GM19023 (cell line): ENCODE measurements around the gene ACOX3.
"Not testable (repeated sequence)": the region's sequence is repeated elsewhere in the genome, so short reads cannot be mapped to it uniquely, and the experiment has no call there.

Source experiments
- ATAC-seq: cut with Tn5 transposase; IDR thresholded peaks from one replicate; pipeline ENCODE4 v1.9.1; 2021; ENCODE audit warnings: mild to moderate bottlenecking, moderate library complexity; ENCODE audit not compliant: unreplicated experiment

ACOX3 gene

DNA sequence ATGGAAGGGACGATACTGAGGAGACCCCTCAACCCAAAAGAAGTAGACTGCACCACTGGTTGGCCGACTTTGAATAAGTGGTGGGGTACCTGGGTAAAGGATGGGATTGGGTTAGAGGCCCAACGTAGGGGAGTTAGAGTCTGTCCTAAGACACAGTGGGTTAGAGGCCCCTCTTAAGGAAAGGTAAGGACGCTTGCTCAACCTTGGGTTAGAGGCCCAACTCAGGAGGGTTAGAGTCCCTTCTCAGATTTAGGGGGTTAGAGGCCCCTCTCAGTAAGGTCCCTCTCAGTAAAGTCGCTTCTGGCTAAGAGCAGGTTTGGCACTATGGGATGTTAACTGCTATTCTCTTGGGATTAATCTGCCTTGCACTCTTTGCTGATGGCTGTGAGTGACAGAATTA lies 81.3 kb downstream of the ACOX3 start:
- ATAC-seq: no peak

GRCh38 chr4:8356856-8357255 lies 83.7 kb downstream of the ACOX3 start:
- ATAC-seq: no peak

GRCh38 chr4:8355864-8356565 lies 84.5 kb downstream of the ACOX3 start:
- no peak for ATAC-seq

GRCh38 chr4:8355306-8355705 lies 85.2 kb downstream of the ACOX3 start:
- ATAC-seq: no peak

DNA sequence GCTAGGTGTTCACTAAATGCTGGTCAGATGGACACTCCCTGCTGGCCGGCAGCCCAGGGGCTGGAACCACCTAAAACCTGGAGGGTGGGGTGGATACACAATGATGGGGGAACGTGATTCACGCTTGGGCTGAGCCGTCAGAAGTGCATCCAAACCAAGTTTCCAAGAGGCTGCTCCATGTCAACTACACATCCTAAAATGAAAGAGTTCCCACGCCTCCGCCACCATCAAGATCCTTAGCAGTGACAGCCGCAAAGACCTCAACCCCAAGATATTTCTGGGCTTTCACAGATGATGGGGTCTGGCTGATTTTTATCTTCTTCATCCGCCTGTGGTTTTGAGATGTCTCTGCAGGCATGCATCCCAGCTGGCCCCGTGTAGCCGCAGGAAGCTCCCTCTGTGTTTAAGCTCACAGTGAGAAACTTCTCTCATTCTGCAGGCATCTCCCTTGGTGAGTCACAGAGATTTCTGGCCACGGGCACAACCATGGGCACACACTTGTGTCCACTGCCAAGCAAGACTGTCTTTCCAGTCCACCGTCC lies 86.5 kb downstream of the ACOX3 start:
- no peak for ATAC-seq

- no peak for ATAC-seq
Observed at GRCh38 chr4:8353158-8353669, 87.3 kb downstream of the ACOX3 start.

DNA sequence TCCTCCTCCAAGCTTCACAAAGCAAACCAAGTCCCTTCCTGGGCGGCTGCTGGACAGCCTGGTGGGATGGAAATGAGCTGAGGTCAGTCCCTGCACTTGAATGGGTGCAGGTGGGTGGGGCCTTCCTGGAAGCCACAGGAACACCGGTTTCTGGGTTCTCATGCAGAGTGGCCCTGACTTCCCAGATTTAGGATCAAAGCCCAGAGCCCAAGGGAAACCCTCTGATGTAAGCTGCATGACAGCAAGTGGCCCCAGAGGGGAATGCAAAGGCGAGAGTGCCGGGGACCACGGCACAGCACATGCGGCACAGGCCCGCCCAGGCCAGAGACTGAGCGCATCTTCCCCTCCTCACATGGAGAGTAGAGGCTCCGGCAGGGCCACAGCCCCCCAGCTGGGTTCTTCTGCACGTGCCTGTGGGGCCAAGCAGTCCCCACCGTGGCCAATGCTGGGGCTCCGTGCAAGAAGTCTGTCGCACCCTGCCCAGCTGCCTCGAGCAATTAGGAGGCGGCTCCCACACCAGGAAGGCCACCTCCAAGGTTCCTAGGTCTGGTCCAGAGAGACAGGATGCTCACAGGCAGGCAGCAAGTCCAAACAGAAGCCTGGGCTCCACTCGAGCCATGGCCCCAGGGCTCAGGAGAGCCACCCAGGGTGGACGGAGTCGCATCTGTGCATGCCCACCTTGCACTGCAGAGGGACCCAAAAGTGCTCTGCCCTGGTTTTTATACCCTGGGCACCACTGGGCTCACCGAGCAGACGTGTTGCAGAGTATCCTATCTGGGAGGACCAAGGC lies 88.0 kb downstream of the ACOX3 start:
- no peak for ATAC-seq

DNA sequence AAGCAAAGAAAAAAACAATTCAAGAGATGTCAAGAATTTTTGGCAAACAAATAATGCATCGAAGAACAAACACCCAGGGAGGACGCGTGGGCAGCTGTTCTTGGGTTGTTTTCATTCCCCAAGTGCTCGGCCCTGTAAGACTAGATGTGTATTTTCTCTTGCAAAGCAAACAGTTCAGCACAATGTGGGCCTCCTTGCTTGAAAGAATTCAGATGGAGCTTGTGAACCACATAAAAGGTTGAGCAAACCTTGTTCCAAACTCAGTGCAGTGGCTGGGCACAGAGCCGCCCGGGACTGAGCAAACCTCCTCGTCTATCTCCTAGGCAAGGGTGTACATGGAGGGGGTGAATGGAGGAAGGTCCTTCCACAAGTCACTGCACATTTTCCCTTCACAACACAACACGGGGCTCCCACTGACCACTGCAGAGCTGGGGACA lies 88.6 kb downstream of the ACOX3 start:
- no peak for ATAC-seq

DNA sequence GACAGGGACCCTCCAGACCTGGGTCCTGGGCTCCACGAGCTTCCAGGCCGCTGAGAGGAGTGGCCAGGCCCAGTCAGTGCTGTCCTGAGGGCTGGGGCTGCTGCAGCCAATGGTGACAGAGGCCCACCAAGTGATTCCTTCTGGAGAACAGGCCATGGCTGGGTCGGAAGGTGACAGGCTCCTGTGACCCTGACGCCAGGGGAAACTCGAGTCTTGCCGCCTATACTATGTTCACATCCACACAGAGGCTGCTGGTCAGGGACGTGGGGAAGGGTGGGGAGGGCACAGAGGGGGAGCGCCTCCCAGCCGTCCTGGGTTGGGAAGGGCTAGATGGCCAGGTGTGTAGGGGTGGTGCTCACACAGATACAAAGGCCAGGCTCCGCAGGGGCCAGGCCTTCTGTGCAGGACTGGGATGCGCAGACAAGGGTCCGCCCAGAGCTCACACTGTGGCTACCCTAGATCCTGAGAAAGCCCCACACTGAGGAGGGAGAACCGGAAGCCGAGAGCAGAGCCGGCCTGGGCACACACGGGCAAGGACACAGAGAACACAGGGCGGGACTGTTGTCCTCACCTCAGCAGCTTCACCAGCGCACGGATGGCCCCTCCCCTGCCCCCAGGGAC lies 89.6 kb downstream of the ACOX3 start:
- no peak for ATAC-seq

- no peak for ATAC-seq
Observed at GRCh38 chr4:8350352-8350751, 90.2 kb downstream of the ACOX3 start.

DNA sequence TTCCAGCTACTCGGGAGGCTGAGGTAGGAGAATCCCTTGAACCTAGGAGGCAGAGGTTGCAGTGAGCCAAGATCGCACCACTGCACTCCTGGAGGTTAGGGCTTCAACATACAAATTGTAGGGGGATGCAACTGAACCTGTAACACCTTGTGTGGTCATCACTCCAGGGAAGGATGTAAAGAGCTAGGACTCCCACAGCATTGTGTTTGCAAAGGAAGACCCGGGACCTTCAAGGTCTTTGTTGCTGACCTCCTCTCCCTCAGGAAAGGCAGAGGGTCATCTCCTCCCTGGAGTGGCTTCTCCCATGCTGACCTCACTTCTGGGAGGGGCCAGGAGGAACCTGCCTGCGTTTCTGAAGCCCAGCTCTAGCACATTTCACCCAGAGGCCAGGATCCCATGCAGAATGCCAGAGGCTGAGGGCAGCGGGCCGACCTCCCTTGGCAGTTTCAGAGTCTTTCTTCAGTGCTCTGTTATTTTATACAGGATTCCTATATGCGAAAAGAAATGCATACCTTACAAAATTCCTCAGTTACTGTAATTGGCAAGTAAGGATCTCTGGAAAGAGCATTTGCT lies 90.8 kb downstream of the ACOX3 start:
- no peak for ATAC-seq

DNA sequence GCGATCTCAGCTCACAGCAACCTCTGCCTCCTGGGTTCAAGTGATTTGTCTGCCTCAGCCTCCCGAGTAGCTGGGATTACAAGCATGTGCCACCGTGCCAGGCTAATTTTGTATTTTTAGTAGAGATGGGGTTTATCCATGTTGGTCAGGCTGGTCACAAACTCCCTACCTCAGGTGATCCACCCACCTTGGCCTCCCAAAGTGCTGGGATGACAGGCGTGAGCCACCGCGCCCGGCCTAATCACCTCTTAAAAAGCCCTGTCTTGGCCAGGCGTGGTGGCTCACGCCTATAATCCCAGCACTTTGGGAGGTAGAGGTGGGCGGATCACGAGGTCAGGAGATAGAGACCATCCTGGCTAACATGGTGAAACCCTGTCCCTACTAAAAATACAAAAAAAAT lies 91.3 kb downstream of the ACOX3 start:
- ATAC-seq: not testable (repeated sequence)

DNA sequence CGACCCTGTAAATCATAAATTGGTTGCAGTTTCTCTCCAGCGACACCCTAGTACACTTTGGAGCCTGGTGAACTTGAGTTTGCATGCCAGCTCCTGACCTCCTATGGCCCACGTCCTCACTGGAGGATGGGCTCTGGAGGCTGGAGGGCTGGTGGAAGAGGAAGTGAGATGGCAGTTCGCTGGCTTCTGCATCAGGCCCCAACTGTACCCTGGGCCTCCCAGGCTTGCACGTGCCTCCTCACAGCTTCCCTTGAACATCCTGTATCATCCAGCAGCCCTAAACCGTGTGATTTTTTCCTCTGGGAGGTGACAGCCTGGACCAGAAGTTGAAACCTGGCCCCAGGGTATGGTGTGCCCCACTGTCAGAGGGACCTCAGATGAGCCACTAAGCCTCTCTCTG lies 92.5 kb downstream of the ACOX3 start:
- ATAC-seq: no peak

DNA sequence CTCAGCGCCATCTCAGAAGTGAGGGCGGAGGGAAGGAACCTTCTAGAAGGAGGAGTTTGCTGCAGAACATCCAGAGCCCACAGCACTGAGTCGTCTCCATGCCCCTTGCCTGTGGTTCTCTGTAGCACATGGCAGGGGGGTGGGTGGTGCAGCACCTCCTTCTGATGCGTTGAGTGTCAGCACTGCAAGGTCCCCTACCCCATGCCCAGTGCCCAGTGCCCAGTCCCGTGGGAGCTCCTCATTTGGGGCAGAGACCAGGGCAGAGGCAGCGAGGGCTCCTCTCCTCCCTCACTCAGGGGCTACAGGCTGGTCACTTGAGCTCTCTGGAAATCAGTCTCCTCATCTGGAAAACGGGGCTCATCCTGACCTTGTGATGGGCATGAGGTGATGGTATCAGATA lies 92.9 kb downstream of the ACOX3 start:
- no peak for ATAC-seq

- ATAC-seq: no peak
Observed at GRCh38 chr4:8346838-8347605, 93.5 kb downstream of the ACOX3 start.

DNA sequence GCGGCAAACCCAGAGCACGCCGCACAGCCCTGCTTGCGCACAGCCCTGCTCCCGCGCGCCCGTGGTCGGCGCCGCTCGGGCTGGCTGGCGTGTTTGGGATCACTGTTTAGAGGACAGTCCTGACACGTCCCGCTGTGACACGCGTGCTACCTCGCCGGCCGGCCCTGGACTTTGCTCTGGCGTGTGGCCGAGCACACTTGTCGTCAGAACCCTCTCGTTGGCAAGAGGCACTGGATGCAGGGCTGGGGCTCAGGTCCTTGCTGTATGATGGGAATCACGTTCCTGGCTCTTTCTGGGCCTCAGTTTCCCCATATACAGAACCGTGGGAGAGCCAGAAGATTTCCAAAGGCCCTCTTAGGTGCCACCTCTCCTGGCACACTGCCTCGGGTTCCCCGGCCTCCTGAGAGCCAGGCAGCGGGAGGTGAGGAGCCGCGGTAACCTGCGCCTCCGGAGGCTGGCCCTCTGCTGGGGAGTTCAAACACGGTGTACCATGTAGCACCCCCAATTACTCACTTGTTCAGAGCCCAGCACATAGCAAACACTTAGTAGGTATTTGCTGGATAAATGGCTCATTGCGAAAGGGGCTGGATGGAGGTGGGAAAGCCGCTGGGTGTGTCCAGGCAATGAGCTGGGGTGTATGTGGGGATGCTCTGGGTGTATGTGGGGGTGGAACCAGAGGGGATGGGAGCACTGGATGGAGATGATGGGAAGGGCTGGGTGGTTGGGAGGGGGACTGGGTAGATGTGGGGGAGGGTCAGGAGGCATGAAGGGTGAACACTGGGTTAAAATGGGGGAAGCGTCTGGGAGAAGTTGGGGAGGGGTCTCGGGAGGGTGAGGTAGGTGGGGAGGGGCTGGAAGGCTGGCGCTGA lies 94.3 kb downstream of the ACOX3 start:
- ATAC-seq: no peak

- no peak for ATAC-seq
Observed at GRCh38 chr4:8345053-8345945, 95.2 kb downstream of the ACOX3 start.

- no peak for ATAC-seq
Observed at GRCh38 chr4:8344377-8344776, 96.1 kb downstream of the ACOX3 start.

- no peak for ATAC-seq
Observed at GRCh38 chr4:8343967-8344331, 96.6 kb downstream of the ACOX3 start.
